ENCODE results near the gene AKAP3.

GRCh38 chr12:4586500-4586899 is 62.4 kb downstream of the AKAP3 start:
- no peak for TF ChIP-seq POLR2AphosphoS5 (IDR thresholded peaks at IDR 0.05; ENCODE audit: low read depth, low read length)
- TF ChIP-seq REST (IDR thresholded peaks at IDR 0.05; ENCODE audit: insufficient read depth in 1 of 2, low read depth in 2 of 2, low read length in 2 of 2): no peak
- no peak for TF ChIP-seq TAF1 (IDR thresholded peaks at IDR 0.05; ENCODE audit: borderline replicate concordance, insufficient read depth, low read length)
